IMR-90 (cell line): ENCODE results near the gene OVOL1.

Source experiments
- CTCF ChIP-seq: conservative IDR thresholded peaks from 2 replicates; pipeline ENCODE4 v1.5.1; 2012; ENCODE audit warnings: mild to moderate bottlenecking, low read depth, low read length, improper control_type of control experiment
- POLR2A ChIP-seq: IDR thresholded peaks from 2 replicates; pipeline ENCODE4 v1.6.1; 2012; ENCODE audit warnings: mild to moderate bottlenecking, low read depth, low read length

GRCh38 chr11:65809496-65809895, 22.6 kb downstream of the OVOL1 start:
- TF ChIP-seq CTCF (no peak), POLR2A (no peak)
